Testis (tissue), 3 donors: ENCODE data around the gene OR51F2. TPM values are rescaled to one million over a fixed set of nuclear protein-coding genes. Genes with fewer than 3 reads are reported as not detected.
"Not testable (repeated sequence)": the region's sequence is repeated elsewhere in the genome, so short reads cannot be mapped to it uniquely, and the experiment has no call there.

Experiments used
- DNase-seq: peaks from one replicate; pipeline ENCODE4 v3.0.0-alpha.2; 2019
- H3K27ac ChIP-seq, 2 donors: fragments of 200-600 bp; sonication (generic); one replicate each; pipeline ENCODE4 v1.5.1; 2019
- H3K27me3 ChIP-seq: fragments of 200-600 bp; sonication (generic); one replicate; pipeline ENCODE4 v1.5.1; 2019
- H3K36me3 ChIP-seq: fragments of 200-600 bp; sonication (generic); one replicate; pipeline ENCODE4 v1.5.1; 2017; ENCODE audit warnings: low read depth; ENCODE audit errors: missing control alignments
- H3K4me1 ChIP-seq: fragments of 200-600 bp; sonication (generic); one replicate; pipeline ENCODE4 v1.5.1; 2019
- H3K4me3 ChIP-seq, 2 donors: fragments of 200-600 bp; sonication (generic); one replicate each; pipeline ENCODE4 v1.5.1; 2017 to 2019
- H3K9me3 ChIP-seq: fragments of 200-600 bp; sonication (generic); one replicate; pipeline ENCODE4 v1.5.1; 2017
- CTCF ChIP-seq, 3 experiments: fragments of 450-650 bp in 2 of 3; fragments of 200-600 bp in 1 of 3; sonication (generic) in 1 of 3; IDR thresholded peaks; one replicate each; pipeline ENCODE4 v1.5.1; 2016 to 2019; ENCODE audit warnings: antibody characterized with exemption in 3 of 3, mild to moderate bottlenecking in 2 of 3, moderate library complexity in 1 of 3
- POLR2A ChIP-seq: fragments of 450-650 bp; IDR thresholded peaks from one replicate; pipeline ENCODE4 v1.6.1; 2017; ENCODE audit warnings: antibody characterized with exemption, mild to moderate bottlenecking, moderate library complexity
- WGBS, 2 donors: methylation state at CpG; one replicate each; pipeline ENCODE4 v1.1.5; 2018; 5-methylcytosine and 5-hydroxymethylcytosine counted together
- intact Hi-C: fragments of 100-400 bp; cut with DNase I; formaldehyde crosslinking; loops from one replicate; pipeline ENCODE4 v1.15.1; 2023; ENCODE audit warnings: low total_unique reads
- polyA plus RNA-seq: library from polyadenylated mRNA; stranded (reverse); fragments of 350-450 nt; fragmentation: Illumina TruSeq; extraction: RNeasy Lipid Tissue Mini Kit (QIAGEN cat#74804); gene quantifications from one replicate; pipeline ENCODE4 v1.2.3, GENCODE V29; 2014; ENCODE audit warnings: low read depth, low replicate concordance; ENCODE audit not compliant: insufficient read depth
- total RNA-seq, 2 donors: library from RNA; depleted of rRNA; stranded (reverse); fragments of >200 nt; gene quantifications; one replicate each; pipeline ENCODE4 v1.2.3, GENCODE V29; 2016

The OR51F2 gene
- total and polyA plus RNA-seq, 3 donors from 2014 or later = not detected

DNA sequence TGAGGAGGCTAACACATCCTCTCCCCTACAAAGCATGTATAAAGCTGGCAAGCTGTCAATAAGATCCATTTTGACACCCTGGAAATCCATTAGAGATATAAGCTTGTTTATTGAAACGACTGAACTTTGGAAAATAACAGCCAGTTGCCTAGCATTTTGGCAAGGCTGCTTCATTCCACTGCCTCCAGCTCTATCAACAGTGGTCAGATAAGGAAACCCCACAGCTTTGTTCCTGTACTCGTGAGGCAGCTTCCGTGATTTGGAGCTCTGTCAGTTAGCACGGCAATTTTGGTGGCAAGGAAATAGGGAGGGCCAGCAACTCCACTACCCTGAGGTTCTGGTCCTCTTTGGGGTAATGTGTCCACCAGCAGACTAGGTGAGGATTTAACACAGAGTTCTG, 29.9 kb downstream of the OR51F2 start:
- intact Hi-C loops = no loop called here
- 26 to 43% methylated on average over 4 of the region's 4 CpGs for WGBS, 2 donors
- Histone ChIP-seq H3K27me3 (no peaks in the 10 kb centered on the region), H3K4me3 (no peak overlapping the region), H3K4me1 (no peaks in the 10 kb centered on the region), H3K9me3 (no peaks in the 10 kb centered on the region), H3K36me3 (no peaks in the 10 kb centered on the region), H3K27ac (no peak overlapping the region)
- TF ChIP-seq POLR2A = no peak
- no peak for TF ChIP-seq CTCF (IDR thresholded peaks at IDR 0.05)
- DNase-seq = no peak

GRCh38 chr11:4854286-4854685, 33.2 kb downstream of the OR51F2 start:
- H3K36me3 ChIP-seq, H3K27ac ChIP-seq, H3K9me3 ChIP-seq, intact Hi-C loops, DNase-seq, H3K4me1 ChIP-seq, H3K4me3 ChIP-seq, H3K27me3 ChIP-seq: not testable (repeated sequence)
- WGBS, 2 donors = 59 to 91% methylated on average over 2 to 7 of the region's 7 CpGs

- Histone ChIP-seq H3K27ac (no peak overlapping the region), H3K4me1 (no peaks in the 10 kb centered on the region), H3K36me3 (no peaks in the 10 kb centered on the region), H3K27me3 (no peaks in the 10 kb centered on the region), H3K4me3 (no peak overlapping the region), H3K9me3 (no peaks in the 10 kb centered on the region)
- TF ChIP-seq POLR2A = no peak
- TF ChIP-seq CTCF (IDR thresholded peaks at IDR 0.05) = no peak
- no peak for DNase-seq
- intact Hi-C loops = no loop called here
Observed at GRCh38 chr11:4862447-4863236, 41.5 kb downstream of the OR51F2 start.

DNA sequence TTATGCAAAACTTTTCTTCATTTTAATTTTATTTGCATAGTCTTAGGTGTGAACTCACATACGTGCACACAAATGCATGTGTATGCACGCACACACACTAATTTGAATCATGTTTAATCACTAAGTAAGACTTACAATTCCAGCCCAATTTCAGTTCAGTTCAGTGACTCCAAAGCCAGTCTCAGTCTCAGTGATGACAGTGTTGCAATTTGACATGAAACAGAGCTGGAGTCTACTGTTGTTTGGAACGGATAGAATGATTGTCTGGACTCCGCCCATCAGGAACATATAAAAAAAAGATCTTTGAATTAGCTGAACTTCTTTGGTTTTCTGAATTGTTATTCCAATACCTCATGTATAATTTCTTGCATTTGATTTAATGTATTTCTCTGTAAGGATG, 42.8 kb downstream of the OR51F2 start:
- no peak for DNase-seq
- no peaks in the 10 kb centered on the region for H3K9me3 ChIP-seq
- intact Hi-C loops = no loop called here
- WGBS, 2 donors = 75 to 83% methylated on average over 4 of the region's 4 CpGs
- no peaks in the 10 kb centered on the region for H3K36me3 ChIP-seq
- no peaks in the 10 kb centered on the region for H3K27me3 ChIP-seq
- no peaks in the 10 kb centered on the region for H3K4me1 ChIP-seq
- no peak overlapping the region for H3K4me3 ChIP-seq
- H3K27ac ChIP-seq = no peak overlapping the region
- no peak for TF ChIP-seq CTCF (IDR thresholded peaks at IDR 0.05)
- TF ChIP-seq POLR2A = no peak

DNA sequence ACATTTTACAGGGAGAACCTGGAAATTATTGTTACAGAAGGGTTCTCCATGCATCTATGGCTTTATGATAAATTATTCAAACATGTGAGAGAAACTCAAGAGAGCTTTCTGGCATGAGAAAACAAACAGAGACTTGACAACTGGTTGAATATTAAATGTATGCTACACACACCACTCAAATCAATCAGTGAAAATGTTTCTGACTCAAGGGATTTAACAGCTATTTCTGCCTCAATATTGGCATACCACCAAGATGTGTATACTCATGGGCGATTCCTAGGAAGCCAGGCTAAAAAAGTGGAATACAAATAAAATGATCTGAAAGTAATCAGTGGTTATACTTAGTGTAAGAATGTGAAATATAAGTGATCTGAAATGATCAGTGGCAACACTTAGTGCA, 44.7 kb downstream of the OR51F2 start:
- Histone ChIP-seq H3K27ac (no peak overlapping the region), H3K27me3 (no peaks in the 10 kb centered on the region), H3K36me3 (no peaks in the 10 kb centered on the region), H3K4me3 (no peak overlapping the region), H3K9me3 (no peaks in the 10 kb centered on the region), H3K4me1 (no peaks in the 10 kb centered on the region)
- TF ChIP-seq POLR2A (no peak), CTCF (IDR thresholded peaks at IDR 0.05) (no peak)
- intact Hi-C loops = no loop called here
- no peak for DNase-seq
- 64 to 66% methylated on average over 1 of the region's 1 CpG for WGBS, 2 donors

Other genes starting within 250 kb of the OR51F2 start
- under 1 TPM in 1 of 2 donors, not detected in 1; 0.31 TPM for gene OR52I2, start 239.6 kb upstream of the OR51F2 start, total RNA-seq
- gene OR52I2, start 239.6 kb upstream of the OR51F2 start, polyA plus RNA-seq = not detected
- gene OR52I1, start 227.3 kb upstream of the OR51F2 start, total RNA-seq = not detected
- gene OR52I1, start 227.3 kb upstream of the OR51F2 start, polyA plus RNA-seq = not detected
- 10 to 100 TPM; 20.5 to 20.8 TPM for gene TRIM68, start 213.1 kb upstream of the OR51F2 start, total RNA-seq
- gene TRIM68, start 213.1 kb upstream of the OR51F2 start, polyA plus RNA-seq = 16.4 TPM
- gene OR51D1, start 183.8 kb upstream of the OR51F2 start, total RNA-seq = under 1 TPM in 1 of 2 donors, not detected in 1; 0.63 TPM
- gene OR51D1, start 183.8 kb upstream of the OR51F2 start, polyA plus RNA-seq = not detected
- under 1 TPM; 0.31 to 0.55 TPM for gene OR51E1, start 177.3 kb upstream of the OR51F2 start, total RNA-seq
- 0.59 TPM for gene OR51E1, start 177.3 kb upstream of the OR51F2 start, polyA plus RNA-seq
- under 1 TPM in 1 of 2 donors, not detected in 1; 0.47 TPM for gene OR51E2, start 123.5 kb upstream of the OR51F2 start, total RNA-seq
- gene OR51E2, start 123.5 kb upstream of the OR51F2 start, polyA plus RNA-seq = 0.17 TPM
- under 1 TPM in 1 of 2 donors, not detected in 1; 0.55 TPM for gene MMP26, start 116.5 kb upstream of the OR51F2 start, total RNA-seq
- 1.1 TPM for gene MMP26, start 116.5 kb upstream of the OR51F2 start, polyA plus RNA-seq
- gene OR51F1, start 51.4 kb upstream of the OR51F2 start, total RNA-seq = not detected
- gene OR51F1, start 51.4 kb upstream of the OR51F2 start, polyA plus RNA-seq = not detected
- gene OR52R1, start 16.9 kb upstream of the OR51F2 start, total RNA-seq = not detected
- gene OR52R1, start 16.9 kb upstream of the OR51F2 start, polyA plus RNA-seq = not detected
- under 1 TPM in 1 of 2 donors, not detected in 1; 0.31 TPM for gene OR51S1, start 27.9 kb downstream of the OR51F2 start, total RNA-seq
- gene OR51S1, start 27.9 kb downstream of the OR51F2 start, polyA plus RNA-seq = not detected
- gene OR51T1, start 60.6 kb downstream of the OR51F2 start, total RNA-seq = not detected
- gene OR51T1, start 60.6 kb downstream of the OR51F2 start, polyA plus RNA-seq = not detected
- under 1 TPM; 0.24 to 0.62 TPM for gene OR51A7, start 82.5 kb downstream of the OR51F2 start, total RNA-seq
- not detected for gene OR51A7, start 82.5 kb downstream of the OR51F2 start, polyA plus RNA-seq
- gene OR51G2, start 98.0 kb downstream of the OR51F2 start, total RNA-seq = not detected
- gene OR51G2, start 98.0 kb downstream of the OR51F2 start, polyA plus RNA-seq = not detected
- not detected for gene OR51G1, start 103.0 kb downstream of the OR51F2 start, total RNA-seq
- gene OR51G1, start 103.0 kb downstream of the OR51F2 start, polyA plus RNA-seq = not detected
- gene OR51A4, start 126.3 kb downstream of the OR51F2 start, total RNA-seq = not detected
- not detected for gene OR51A4, start 126.3 kb downstream of the OR51F2 start, polyA plus RNA-seq
- not detected for gene OR51A2, start 134.4 kb downstream of the OR51F2 start, total RNA-seq
- gene OR51A2, start 134.4 kb downstream of the OR51F2 start, polyA plus RNA-seq = not detected
- not detected for gene OR51L1, start 173.5 kb downstream of the OR51F2 start, total RNA-seq
- gene OR51L1, start 173.5 kb downstream of the OR51F2 start, polyA plus RNA-seq = not detected
- gene OR52J3, start 225.2 kb downstream of the OR51F2 start, total RNA-seq = not detected
- not detected for gene OR52J3, start 225.2 kb downstream of the OR51F2 start, polyA plus RNA-seq
- gene OR52E2, start 238.3 kb downstream of the OR51F2 start, total RNA-seq = under 1 TPM in 1 of 2 donors, not detected in 1; 0.37 TPM
- gene OR52E2, start 238.3 kb downstream of the OR51F2 start, polyA plus RNA-seq = not detected
- gene OR52E1, start 248.3 kb downstream of the OR51F2 start, total RNA-seq = not detected
- not detected for gene OR52E1, start 248.3 kb downstream of the OR51F2 start, polyA plus RNA-seq